Stimulated activated CD4-positive, alpha-beta T cell treated with anti-CD3 and anti-CD28 coated beads, Interleukin-12 subunit alpha, Interleukin-12 subunit beta, amount 100 ng/mL, for 24 hours (primary cell): ENCODE data around the gene POFUT1.

Experiments
- DNase-seq, 2 experiments: peaks; one replicate each; pipeline ENCODE4 v3.0.0-alpha.2; 2020; ENCODE audit warnings: low read depth in 2 of 2

POFUT1 gene

GRCh38 chr20:32206760-32207625 is 687 bp upstream of the POFUT1 start:
- DNase-seq, result no peak

- DNase-seq, result no peak
Observed at GRCh38 chr20:32208499-32209154, 947 bp downstream of the POFUT1 start.

GRCh38 chr20:32209850-32210605 is 2.3 kb downstream of the POFUT1 start:
- no peak for DNase-seq

- no peak for DNase-seq
Observed at GRCh38 chr20:32213870-32214269, 6.2 kb downstream of the POFUT1 start.

GRCh38 chr20:32215147-32215546 is 7.5 kb downstream of the POFUT1 start:
- no peak for DNase-seq

- DNase-seq, result no peak
Observed at GRCh38 chr20:32215729-32216128, 8.0 kb downstream of the POFUT1 start.

GRCh38 chr20:32216179-32217142 is 8.8 kb downstream of the POFUT1 start:
- DNase-seq, result no peak

- DNase-seq, result no peak
Observed at GRCh38 chr20:32218156-32218900, 10.6 kb downstream of the POFUT1 start.

- DNase-seq, result no peak
Observed at GRCh38 chr20:32224463-32224862, 16.8 kb downstream of the POFUT1 start.

GRCh38 chr20:32226391-32226790 is 18.7 kb downstream of the POFUT1 start:
- no peak for DNase-seq

- DNase-seq, result no peak
Observed at GRCh38 chr20:32227306-32227705, 19.6 kb downstream of the POFUT1 start.

GRCh38 chr20:32227744-32228688 is 20.3 kb downstream of the POFUT1 start:
- no peak for DNase-seq

- no peak for DNase-seq
Observed at GRCh38 chr20:32229251-32229747, 21.6 kb downstream of the POFUT1 start.

- DNase-seq, result no peak
Observed at GRCh38 chr20:32230707-32231106, 23.0 kb downstream of the POFUT1 start.

GRCh38 chr20:32231245-32231644 is 23.6 kb downstream of the POFUT1 start:
- no peak for DNase-seq

- DNase-seq, result no peak
Observed at GRCh38 chr20:32231847-32232246, 24.2 kb downstream of the POFUT1 start.

GRCh38 chr20:32232326-32232886 is 24.7 kb downstream of the POFUT1 start:
- DNase-seq, result no peak

- DNase-seq, result no peak
Observed at GRCh38 chr20:32233286-32233685, 25.6 kb downstream of the POFUT1 start.
